ENCODE results near the gene ATXN7L3B.
"Not testable (repeated sequence)": the region's sequence is repeated elsewhere in the genome, so short reads cannot be mapped to it uniquely, and the experiment has no call there.

DNA sequence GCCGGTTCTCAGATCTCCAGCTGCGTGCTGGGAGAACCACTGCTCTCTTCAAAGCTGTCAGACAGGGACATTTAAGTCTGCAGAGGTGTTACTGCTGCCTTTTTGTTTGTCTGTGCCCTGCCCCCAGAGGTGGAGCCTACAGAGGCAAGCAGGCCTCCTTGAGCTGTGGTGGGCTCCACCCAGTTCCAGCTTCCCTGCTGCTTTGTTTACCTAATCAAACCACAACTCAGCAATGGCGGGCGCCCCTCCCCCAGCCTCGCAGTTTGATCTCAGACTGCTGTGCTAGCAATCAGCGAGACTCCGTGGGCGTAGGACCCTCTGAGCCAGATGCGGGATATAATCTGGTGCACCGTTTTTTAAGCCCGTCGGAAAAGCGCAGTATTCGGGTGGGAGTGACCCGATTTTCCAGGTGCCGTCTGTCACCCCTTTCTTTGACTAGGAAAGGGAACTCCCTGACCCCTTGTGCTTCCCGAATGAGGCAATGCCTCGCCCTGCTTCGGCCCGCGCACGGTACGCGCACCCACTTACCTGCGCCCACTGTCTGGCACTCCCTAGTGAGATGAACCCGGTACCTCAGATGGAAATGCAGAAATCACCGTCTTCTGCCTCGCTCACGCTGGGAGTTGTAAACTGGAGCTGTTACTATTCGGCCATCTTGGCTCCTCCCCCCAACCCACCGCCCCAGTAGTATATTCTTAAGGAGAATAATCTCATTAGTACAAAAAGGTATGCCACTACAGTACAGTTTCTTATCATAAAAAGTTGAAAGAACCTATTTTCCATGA, 28.6 kb upstream of the ATXN7L3B start:
- TF ChIP-seq, protein P1, sequence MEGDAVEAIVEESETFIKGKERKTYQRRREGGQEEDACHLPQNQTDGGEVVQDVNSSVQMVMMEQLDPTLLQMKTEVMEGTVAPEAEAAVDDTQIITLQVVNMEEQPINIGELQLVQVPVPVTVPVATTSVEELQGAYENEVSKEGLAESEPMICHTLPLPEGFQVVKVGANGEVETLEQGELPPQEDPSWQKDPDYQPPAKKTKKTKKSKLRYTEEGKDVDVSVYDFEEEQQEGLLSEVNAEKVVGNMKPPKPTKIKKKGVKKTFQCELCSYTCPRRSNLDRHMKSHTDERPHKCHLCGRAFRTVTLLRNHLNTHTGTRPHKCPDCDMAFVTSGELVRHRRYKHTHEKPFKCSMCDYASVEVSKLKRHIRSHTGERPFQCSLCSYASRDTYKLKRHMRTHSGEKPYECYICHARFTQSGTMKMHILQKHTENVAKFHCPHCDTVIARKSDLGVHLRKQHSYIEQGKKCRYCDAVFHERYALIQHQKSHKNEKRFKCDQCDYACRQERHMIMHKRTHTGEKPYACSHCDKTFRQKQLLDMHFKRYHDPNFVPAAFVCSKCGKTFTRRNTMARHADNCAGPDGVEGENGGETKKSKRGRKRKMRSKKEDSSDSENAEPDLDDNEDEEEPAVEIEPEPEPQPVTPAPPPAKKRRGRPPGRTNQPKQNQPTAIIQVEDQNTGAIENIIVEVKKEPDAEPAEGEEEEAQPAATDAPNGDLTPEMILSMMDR (IDR thresholded peaks at IDR 0.05 in 8 of 11, conservative IDR thresholded peaks at IDR 0.05 in 3 of 11), result not testable (repeated sequence)
- not testable (repeated sequence) for TF ChIP-seq POLR2AphosphoS5, POLR2A (IDR thresholded peaks at IDR 0.05)

Measured in spleen (tissue), 7 donors.